GM18867 (cell line): ENCODE measurements around the gene THEM4.
"Not testable (repeated sequence)": the region's sequence is repeated elsewhere in the genome, so short reads cannot be mapped to it uniquely, and the experiment has no call there.

Experiments
- ATAC-seq: cut with Tn5 transposase; IDR thresholded peaks from one replicate; pipeline ENCODE4 v1.9.1; 2021; ENCODE audit warnings: mild to moderate bottlenecking, moderate library complexity; ENCODE audit not compliant: unreplicated experiment

THEM4 gene

GRCh38 chr1:151897991-151898431 is 11.3 kb downstream of the THEM4 start:
- ATAC-seq = no peak

GRCh38 chr1:151893176-151893924 is 16.0 kb downstream of the THEM4 start:
- ATAC-seq = no peak

DNA sequence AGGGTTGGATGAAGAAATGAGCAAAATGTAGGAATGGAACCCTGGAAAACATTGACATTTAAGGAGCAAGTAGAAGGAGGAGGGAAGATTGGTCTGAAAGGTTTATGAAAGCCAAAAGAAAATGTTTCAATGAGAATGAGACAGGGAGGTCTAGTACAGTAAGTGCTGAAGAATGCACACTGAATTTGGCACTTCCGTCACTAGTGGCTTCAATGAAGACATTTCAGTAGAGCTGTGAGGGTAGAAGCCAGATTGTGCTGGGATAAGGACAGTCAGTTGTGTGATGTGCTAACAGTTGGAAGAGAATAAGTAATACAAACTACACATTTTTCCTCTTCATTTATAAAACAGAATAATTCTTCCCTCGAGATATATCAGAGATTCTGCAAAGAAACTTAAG is 17.1 kb downstream of the THEM4 start:
- no peak for ATAC-seq

- no peak for ATAC-seq
Measured at GRCh38 chr1:151891512-151891911, 17.8 kb downstream of the THEM4 start.

DNA sequence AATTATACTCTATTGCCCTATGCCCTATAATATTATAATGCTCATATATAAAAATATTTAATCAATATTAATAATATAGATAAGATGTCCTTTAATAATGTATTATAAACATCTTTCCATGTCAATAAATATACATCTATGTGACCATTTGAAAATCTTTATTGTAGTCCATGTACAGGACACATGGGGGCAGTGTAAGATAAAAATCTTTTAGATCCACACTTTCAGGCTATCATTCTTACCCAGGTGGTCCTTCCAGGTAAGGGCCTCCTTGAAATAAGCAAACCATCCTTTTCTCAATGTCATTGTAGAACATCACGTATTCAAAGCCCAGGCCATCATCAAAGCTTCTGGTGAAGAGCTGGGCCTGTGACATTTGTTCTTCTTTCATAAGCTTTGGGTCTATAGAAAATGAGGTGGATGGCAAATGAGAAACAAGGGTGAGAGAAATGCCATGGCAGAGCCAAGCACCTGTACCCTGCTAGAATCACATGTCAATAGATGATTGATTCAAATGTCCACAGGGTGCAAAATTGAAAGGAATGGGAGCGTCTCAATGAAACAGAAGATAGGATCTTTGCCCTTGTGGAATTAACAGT is 20.2 kb downstream of the THEM4 start:
- ATAC-seq = no peak

DNA sequence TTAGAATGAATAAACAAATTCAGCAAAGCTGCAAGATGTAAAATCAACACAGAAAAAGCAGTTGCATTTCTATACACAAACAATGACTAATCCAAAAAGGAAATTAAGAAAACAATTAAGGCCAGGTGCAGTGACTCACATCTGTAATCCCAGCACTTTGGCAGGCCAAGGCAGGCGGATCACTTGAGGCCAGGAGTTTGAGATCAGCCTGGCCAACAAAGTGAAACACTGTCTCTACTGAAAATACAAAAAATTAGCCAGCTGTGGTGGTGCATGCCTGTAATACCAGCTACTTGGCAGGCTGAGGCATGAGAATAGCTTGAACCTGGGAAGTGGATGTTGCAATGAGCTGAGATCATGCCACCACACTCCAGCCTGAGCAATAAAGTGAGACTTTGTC is 22.3 kb downstream of the THEM4 start:
- ATAC-seq = no peak

DNA sequence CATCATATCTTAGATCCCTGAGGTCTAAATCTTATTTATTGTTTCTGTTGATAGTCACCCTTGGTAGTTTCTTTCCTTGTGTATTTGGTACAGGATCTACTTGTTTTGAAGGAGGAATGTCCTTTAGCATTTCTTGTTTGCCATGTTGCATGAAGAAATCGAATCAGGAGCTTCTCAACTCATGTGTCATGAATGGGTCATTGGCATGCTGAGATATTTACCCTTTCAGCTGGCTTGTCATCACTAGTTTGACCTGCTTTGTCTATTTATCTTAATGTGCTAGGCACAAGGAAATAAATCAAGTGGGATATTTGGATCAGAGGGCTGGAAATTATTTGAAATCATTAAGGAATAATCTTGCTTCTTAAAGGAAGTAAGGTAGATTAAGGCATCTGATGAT is 23.8 kb downstream of the THEM4 start:
- no peak for ATAC-seq

DNA sequence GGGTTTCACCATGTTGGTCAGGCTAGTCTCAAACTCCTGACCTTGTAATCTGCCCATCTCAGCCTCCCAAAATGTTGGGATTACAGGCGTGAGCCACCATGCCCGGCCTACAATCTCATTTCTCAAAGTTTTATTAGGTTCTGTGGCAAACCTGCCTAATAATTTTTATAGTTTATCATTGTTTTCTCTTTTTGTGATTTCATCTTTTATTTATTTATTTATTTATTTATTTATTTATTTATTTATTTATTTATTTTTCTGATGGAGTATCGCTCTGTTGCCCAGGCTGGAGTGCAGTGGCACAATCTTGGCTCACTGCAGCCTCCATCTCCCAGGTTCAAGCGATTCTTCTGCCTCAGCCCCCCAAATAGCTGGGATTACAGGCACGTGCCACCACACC is 24.4 kb downstream of the THEM4 start:
- not testable (repeated sequence) for ATAC-seq

GRCh38 chr1:151884445-151884844 is 24.9 kb downstream of the THEM4 start:
- not testable (repeated sequence) for ATAC-seq

- ATAC-seq = not testable (repeated sequence)
Measured at GRCh38 chr1:151883898-151884297, 25.4 kb downstream of the THEM4 start.

DNA sequence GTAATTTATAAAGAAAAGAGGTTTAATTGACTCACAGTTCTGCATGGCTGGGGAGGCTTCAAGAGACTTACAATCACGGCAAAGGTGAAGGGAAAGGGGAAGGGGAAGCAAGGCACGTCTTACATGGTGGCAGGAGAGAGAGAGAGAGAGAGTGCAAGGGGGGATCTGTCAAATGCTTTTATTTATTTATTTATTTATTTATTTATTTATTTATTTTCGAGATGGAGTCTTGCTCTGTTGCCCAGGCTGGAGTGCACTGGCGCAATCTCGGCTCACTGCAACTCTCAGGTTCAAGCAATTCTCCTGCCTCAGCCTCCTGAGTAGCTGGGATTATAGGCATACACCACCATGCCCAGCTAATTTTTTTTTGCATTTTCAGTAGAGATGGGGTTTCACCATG is 26.4 kb downstream of the THEM4 start:
- ATAC-seq = not testable (repeated sequence)

- no peak for ATAC-seq
Measured at GRCh38 chr1:151882466-151882865, 26.8 kb downstream of the THEM4 start.

GRCh38 chr1:151881479-151881878 is 27.8 kb downstream of the THEM4 start:
- ATAC-seq = no peak

DNA sequence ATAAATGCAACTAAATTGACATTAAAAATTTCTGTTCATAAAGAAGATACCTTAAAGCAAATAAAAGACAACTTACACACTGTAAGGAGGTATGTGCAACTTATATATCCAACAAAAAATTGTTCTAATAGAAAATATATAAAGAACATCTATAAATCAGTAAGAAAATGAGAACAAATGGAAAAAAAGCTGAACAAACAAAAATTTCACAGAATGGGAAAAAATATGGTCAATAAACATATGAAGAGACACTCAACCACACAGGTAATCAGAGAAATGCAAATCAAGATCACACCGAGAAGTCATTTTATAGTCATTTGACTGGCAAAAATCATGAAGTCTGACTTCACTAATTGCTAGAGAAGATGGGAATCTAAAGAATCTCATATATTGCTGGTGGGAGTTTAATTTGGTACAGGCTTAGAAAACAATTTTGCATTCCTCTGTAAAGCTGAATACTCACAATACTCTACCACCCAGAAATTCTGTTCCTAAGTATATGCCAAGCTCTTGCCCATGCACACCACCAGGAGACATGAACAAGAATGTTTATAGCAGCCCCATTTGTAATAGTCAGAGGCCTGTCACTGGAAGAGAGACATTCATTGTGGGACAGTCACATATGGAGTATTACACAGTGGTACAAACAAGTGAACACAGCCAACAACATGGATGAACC is 33.8 kb downstream of the THEM4 start:
- no peak for ATAC-seq

DNA sequence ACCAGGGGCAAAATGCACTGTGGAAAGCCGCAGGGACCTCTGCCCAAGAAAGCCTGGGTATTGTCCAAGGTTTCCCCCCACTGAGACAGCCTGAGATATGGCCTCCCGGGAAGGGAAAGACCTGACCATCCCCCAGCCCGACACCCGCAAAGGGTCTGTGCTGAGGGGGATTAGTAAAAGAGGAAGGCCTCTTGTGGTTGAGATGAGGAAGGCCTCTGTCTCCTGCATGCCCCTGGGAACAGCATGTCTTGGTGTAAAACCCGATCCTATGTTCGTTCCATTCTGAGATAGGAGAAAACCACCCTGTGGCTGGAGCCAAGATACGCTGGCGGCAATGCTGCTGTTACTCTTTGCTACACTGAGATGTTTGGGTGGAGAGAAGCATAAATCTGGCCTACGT is 36.5 kb downstream of the THEM4 start:
- ATAC-seq = not testable (repeated sequence)

- ATAC-seq = no peak
Measured at GRCh38 chr1:151871284-151872030, 37.9 kb downstream of the THEM4 start.

DNA sequence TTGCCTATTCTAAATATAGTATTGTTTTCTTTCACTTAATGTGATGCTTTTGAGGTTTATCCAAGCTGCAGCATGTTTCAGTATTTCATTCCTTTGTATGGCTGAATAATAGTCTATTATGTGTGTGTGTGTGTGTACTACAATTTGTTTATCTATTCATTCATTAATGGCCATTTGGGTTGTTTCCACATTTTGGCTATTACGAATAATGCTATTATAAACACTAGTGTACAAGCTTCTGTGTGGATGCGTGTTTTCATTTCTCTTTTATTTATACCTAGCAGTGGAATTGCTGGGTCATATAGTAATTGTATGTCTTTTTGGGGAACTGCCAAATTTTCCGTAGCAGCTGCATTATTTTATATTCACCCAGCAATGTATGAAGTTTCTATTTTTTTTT is 40.8 kb downstream of the THEM4 start:
- no peak for ATAC-seq

DNA sequence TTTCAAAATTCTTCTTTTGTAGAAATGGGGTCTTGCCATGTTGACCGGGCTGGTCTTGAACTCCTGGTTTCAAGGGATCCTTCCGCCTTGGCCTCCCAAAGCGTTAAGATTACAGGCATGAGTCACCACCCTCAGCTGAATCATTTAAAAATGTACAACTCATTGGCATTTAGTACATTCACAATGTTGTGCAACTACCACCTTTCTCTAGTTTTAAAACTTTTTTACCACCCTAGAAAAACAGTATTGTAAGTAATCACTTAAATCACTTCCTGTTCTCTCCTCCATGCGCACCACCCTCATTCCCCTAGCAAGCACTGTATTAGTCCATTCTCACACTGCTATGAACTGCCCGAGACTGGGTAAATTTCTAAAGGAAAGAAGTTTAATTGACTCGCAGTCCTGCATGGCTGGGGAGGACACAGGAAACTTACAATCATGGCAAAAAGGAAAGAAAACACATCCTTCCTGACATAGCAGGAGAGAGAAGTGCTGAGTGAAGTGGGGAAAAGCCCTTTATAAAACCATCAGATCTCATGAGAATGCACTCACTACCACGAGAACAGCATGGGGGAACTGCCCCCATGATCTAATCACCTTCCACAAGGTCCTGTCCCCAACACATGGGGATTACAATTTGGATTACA is 41.4 kb downstream of the THEM4 start:
- no peak for ATAC-seq

DNA sequence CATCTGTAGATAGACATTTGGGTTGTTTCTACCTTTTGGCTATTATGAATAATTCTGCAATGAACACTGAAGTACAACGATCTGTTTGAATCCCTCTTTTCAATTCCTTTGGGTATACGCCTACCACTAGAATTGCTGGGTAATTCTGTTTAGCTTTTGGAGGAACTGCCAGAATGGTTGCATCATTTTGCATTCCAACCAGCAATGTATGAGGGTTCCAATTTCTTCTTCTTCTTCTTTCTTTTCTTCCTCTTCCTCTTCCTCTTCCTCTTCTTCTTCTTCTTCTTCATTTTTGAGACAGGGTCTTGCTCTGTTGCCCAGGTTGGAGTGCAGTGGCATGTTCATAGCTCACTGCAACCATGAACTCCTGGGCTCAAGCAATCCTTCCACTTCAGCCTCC is 42.0 kb downstream of the THEM4 start:
- ATAC-seq = no peak

DNA sequence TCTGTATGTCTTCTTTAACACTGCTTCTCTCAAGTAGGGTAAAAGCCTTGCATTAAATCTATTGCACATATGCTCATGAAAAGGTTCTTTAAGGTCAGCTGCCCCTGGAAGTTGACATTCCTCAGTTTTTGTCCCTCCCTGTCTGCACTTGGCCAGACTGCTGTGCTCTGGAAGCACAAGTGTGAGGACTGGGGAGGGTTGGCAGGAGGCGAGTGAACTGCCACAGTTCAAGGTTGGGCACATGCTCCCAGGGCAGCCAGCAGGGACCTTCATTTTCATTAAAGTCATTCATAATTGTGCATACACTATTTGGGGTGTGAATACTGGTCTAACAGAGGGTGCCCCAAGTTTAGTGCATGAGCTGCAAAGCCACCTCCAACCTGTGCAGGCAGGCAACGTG is 44.9 kb downstream of the THEM4 start:
- ATAC-seq = no peak

GRCh38 chr1:151862604-151863003 is 46.7 kb downstream of the THEM4 start:
- ATAC-seq = no peak
